HUES48 (cell line): ENCODE results near the gene AHCYL1.

Experiments used
- H3K27ac ChIP-seq: one replicate; pipeline ENCODE4 v1.7.0; 2013; ENCODE audit warnings: low read depth, low read length, inconsistent platforms
- H3K27me3 ChIP-seq: 2 replicates; pipeline ENCODE4 v1.6.1; 2013; ENCODE audit warnings: mild to moderate bottlenecking, low read length; ENCODE audit not compliant: control insufficient read depth, insufficient read depth
- H3K36me3 ChIP-seq: 2 replicates; pipeline ENCODE4 v1.6.1; 2013; ENCODE audit warnings: low read length; ENCODE audit not compliant: control insufficient read depth, insufficient read depth
- H3K4me1 ChIP-seq: 2 replicates; pipeline ENCODE4 v1.6.1; 2013; ENCODE audit warnings: mild to moderate bottlenecking, low read length; ENCODE audit not compliant: control insufficient read depth, insufficient read depth
- H3K4me3 ChIP-seq: 2 replicates; pipeline ENCODE4 v1.5.1; 2013; ENCODE audit warnings: mild to moderate bottlenecking, low read depth, low read length
- H3K9ac ChIP-seq: 2 replicates; pipeline ENCODE4 v1.6.1; 2013; ENCODE audit warnings: mild to moderate bottlenecking, low read depth, low read length, moderate library complexity
- H3K9me3 ChIP-seq: 2 replicates; pipeline ENCODE4 v1.6.1; 2013; ENCODE audit warnings: low read length; ENCODE audit not compliant: control insufficient read depth, insufficient read depth

The AHCYL1 gene

GRCh38 chr1:109976762-109977161, 7.8 kb upstream of the AHCYL1 start:
- H3K4me1 ChIP-seq = no peaks in the 10 kb centered on the region
- no peak overlapping the region for H3K27ac ChIP-seq
- no peak overlapping the region for H3K4me3 ChIP-seq

GRCh38 chr1:109977225-109977624, 7.3 kb upstream of the AHCYL1 start:
- no peaks in the 10 kb centered on the region for H3K9me3 ChIP-seq
- H3K27ac ChIP-seq = no peak overlapping the region
- no peak overlapping the region for H3K9ac ChIP-seq
- no peaks in the 10 kb centered on the region for H3K36me3 ChIP-seq
- H3K4me1 ChIP-seq = no peaks in the 10 kb centered on the region
- no peaks in the 10 kb centered on the region; the same call in 1 of the 2 replicates for H3K27me3 ChIP-seq
- no peak overlapping the region for H3K4me3 ChIP-seq

More at GRCh38 chr1:109976762-109977161, 7.8 kb upstream of the AHCYL1 start:
- H3K9ac ChIP-seq = no peak overlapping the region
- no peaks in the 10 kb centered on the region for H3K36me3 ChIP-seq
- no peaks in the 10 kb centered on the region for H3K9me3 ChIP-seq
- no peaks in the 10 kb centered on the region; the same call in 1 of the 2 replicates for H3K27me3 ChIP-seq

GRCh38 chr1:109977657-109978378, 6.7 kb upstream of the AHCYL1 start:
- Histone ChIP-seq H3K36me3 (no peaks in the 10 kb centered on the region), H3K27me3 (no peaks in the 10 kb centered on the region; the same call in 1 of the 2 replicates), H3K9me3 (no peaks in the 10 kb centered on the region), H3K9ac (no peak overlapping the region), H3K4me1 (no peaks in the 10 kb centered on the region), H3K4me3 (no peak overlapping the region), H3K27ac (no peak overlapping the region)

- H3K27me3 ChIP-seq = peaks cover 6% of the 10 kb centered on the region; the same call in 1 of the 2 replicates
- no peak overlapping the region for H3K9ac ChIP-seq
- no peaks in the 10 kb centered on the region for H3K9me3 ChIP-seq
Observed at GRCh38 chr1:109978761-109979488, 5.6 kb upstream of the AHCYL1 start.

GRCh38 chr1:109979489-109980091, 5.0 kb upstream of the AHCYL1 start:
- Histone ChIP-seq H3K27me3 (peaks cover 7% of the 10 kb centered on the region; the same call in 1 of the 2 replicates), H3K36me3 (no peaks in the 10 kb centered on the region), H3K27ac (no peak overlapping the region), H3K4me3 (no peak overlapping the region), H3K4me1 (peaks cover 9% of the 10 kb centered on the region), H3K9ac (no peak overlapping the region), H3K9me3 (no peaks in the 10 kb centered on the region)

More at GRCh38 chr1:109978761-109979488, 5.6 kb upstream of the AHCYL1 start:
- Histone ChIP-seq H3K4me3 (no peak overlapping the region), H3K36me3 (no peaks in the 10 kb centered on the region), H3K27ac (no peak overlapping the region), H3K4me1 (peaks cover 5% of the 10 kb centered on the region)

GRCh38 chr1:109980324-109981003, 4.1 kb upstream of the AHCYL1 start:
- Histone ChIP-seq H3K27ac (no peak overlapping the region), H3K4me1 (peaks cover 10% of the 10 kb centered on the region), H3K36me3 (no peaks in the 10 kb centered on the region), H3K9ac (no peak overlapping the region), H3K27me3 (peaks cover 7% of the 10 kb centered on the region; the same call in 1 of the 2 replicates), H3K9me3 (no peaks in the 10 kb centered on the region), H3K4me3 (no peak overlapping the region)

- Histone ChIP-seq H3K9ac (no peak overlapping the region), H3K4me3 (no peak overlapping the region), H3K36me3 (no peaks in the 10 kb centered on the region), H3K27ac (no peak overlapping the region), H3K27me3 (peaks cover 7% of the 10 kb centered on the region; the same call in 1 of the 2 replicates), H3K9me3 (no peaks in the 10 kb centered on the region), H3K4me1 (peaks cover 15% of the 10 kb centered on the region)
Observed at GRCh38 chr1:109981004-109981335, 3.6 kb upstream of the AHCYL1 start.

- Histone ChIP-seq H3K4me1 (peaks cover 27% of the 10 kb centered on the region), H3K27ac (no peak overlapping the region), H3K9ac (no peak overlapping the region), H3K4me3 (no peak overlapping the region), H3K27me3 (peaks cover 7% of the 10 kb centered on the region; the same call in 1 of the 2 replicates), H3K36me3 (peaks cover 4% of the 10 kb centered on the region; the same call in 1 of the 2 replicates), H3K9me3 (no peaks in the 10 kb centered on the region)
Observed at GRCh38 chr1:109983380-109984189, 980 bp upstream of the AHCYL1 start.

- Histone ChIP-seq H3K36me3 (peaks cover 4% of the 10 kb centered on the region; the same call in 1 of the 2 replicates), H3K27ac (no peak overlapping the region), H3K4me1 (peaks cover 27% of the 10 kb centered on the region), H3K9ac (no peak overlapping the region), H3K9me3 (no peaks in the 10 kb centered on the region), H3K27me3 (peaks cover 7% of the 10 kb centered on the region; the same call in 1 of the 2 replicates), H3K4me3 (peak overlapping the region; percentile 18; the same call in 1 of the 2 replicates)
Observed at GRCh38 chr1:109984190-109984455, 442 bp upstream of the AHCYL1 start.
